C4-2B (cell line): ENCODE data around the gene SPECC1.

Experiments
- H3K27ac ChIP-seq: fragments of 450-650 bp; 2 replicates; pipeline ENCODE4 v1.5.1; 2017
- CTCF ChIP-seq: fragments of 450-650 bp; conservative IDR thresholded peaks from 2 replicates; pipeline ENCODE4 v1.5.1; 2017; ENCODE audit warnings: mild to moderate bottlenecking
- ZFX ChIP-seq: fragments of 450-650 bp; IDR thresholded peaks from 2 replicates; pipeline ENCODE4 v1.6.1; 2017

SPECC1 gene

GRCh38 chr17:20302246-20302917 lies 293.2 kb downstream of the SPECC1 start:
- no peak overlapping the region for H3K27ac ChIP-seq
- no peak for TF ChIP-seq ZFX

GRCh38 chr17:20304961-20305360 lies 295.8 kb downstream of the SPECC1 start:
- no peak overlapping the region for H3K27ac ChIP-seq
- TF ChIP-seq CTCF (no peak), ZFX (no peak)

GRCh38 chr17:20306924-20307323 lies 297.8 kb downstream of the SPECC1 start:
- TF ChIP-seq CTCF, result no peak
- TF ChIP-seq ZFX, result no peak

GRCh38 chr17:20307326-20307910 lies 298.3 kb downstream of the SPECC1 start:
- H3K27ac ChIP-seq, result no peak overlapping the region
- no peak for TF ChIP-seq CTCF
- no peak for TF ChIP-seq ZFX

More at GRCh38 chr17:20306924-20307323, 297.8 kb downstream of the SPECC1 start:
- no peak overlapping the region for H3K27ac ChIP-seq

- H3K27ac ChIP-seq, result no peak overlapping the region
- TF ChIP-seq ZFX, result no peak
- no peak for TF ChIP-seq CTCF
Observed at GRCh38 chr17:20310481-20310880, 301.3 kb downstream of the SPECC1 start.

GRCh38 chr17:20313306-20313705 lies 304.1 kb downstream of the SPECC1 start:
- TF ChIP-seq CTCF (no peak), ZFX (no peak)
- no peak overlapping the region for H3K27ac ChIP-seq

- no peak for TF ChIP-seq ZFX
- no peak for TF ChIP-seq CTCF
- H3K27ac ChIP-seq, result no peak overlapping the region
Observed at GRCh38 chr17:20313891-20314290, 304.7 kb downstream of the SPECC1 start.

- H3K27ac ChIP-seq, result no peak overlapping the region
Observed at GRCh38 chr17:20314834-20315233, 305.7 kb downstream of the SPECC1 start.

More at GRCh38 chr17:20314834-20315233, 305.7 kb downstream of the SPECC1 start:
- no peak for TF ChIP-seq ZFX
- no peak for TF ChIP-seq CTCF
